ENCODE measurements around the gene MEF2C. TPM values are rescaled to one million over a fixed set of nuclear protein-coding genes. Genes with fewer than 3 reads are reported as not detected.

The MEF2C gene
- total RNA-seq, 1 donor from 2014 or later: 464 TPM

DNA sequence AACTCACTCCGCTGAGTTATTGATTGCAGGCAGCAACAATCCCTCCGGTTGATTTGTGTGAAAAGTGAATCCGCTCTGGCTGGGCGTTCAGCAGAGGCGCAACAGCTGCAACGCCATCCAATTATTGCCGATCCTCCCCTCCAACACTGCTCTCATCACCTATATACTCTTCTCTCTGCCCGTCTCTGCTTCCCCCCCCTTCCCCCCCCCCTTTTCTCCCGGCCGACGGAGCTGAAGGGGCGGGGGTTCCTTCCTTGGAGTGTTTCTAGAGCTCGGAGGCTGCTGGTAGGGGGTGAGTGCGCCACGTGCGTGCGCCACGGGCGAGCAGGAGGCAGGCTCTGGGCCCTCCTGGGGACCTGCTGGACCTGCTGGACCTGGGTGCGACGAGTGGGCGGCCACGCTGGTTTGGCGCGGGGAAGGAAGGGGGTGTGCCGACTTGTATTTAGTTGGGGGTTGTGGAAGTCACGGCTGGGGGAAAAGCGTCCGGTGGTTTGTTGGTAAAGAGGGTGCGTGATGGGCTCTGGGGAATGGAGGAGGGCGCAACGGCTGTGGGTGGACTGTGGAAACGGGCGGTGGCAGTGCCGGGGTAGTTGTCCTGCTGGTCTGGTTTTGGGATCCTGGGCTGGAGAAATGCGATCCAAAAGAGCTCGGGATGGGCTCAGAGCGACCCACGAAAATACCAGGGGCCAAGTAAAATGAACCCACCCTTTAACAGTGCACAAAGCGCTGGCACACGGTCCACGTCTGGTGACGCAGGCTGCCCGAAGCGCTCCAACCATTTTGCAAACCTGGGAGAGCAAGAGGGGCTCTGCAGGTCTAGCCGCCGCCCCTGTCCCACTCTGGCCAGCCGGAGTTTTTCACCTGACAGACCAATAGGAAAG lies 6.4 kb upstream of the MEF2C start:
- H3K4me3 ChIP-seq (ENCODE audit: low read length in 3 of 3): peak overlapping the region; percentile 72 to 79 (median 78)
- H3K27ac ChIP-seq (ENCODE audit: low read depth, low read length): peak overlapping the region; percentile 84
- H3K9ac ChIP-seq (ENCODE audit: low read depth in 1 of 3, low read length in 3 of 3): peak overlapping the region; percentile 75 to 87 (median 83)
- no peaks in the 10 kb centered on the region for H3K9me3 ChIP-seq (ENCODE audit: control insufficient read depth in 3 of 3, low read length in 3 of 3)
- H3K36me3 ChIP-seq (ENCODE audit: control insufficient read depth in 3 of 3, insufficient read depth in 3 of 3, low read length in 3 of 3): peaks cover 0 to 4% (median 0%) of the 10 kb centered on the region in 3 donors
- peaks cover 34 to 51% (median 46%) of the 10 kb centered on the region in 3 donors for H3K4me1 ChIP-seq (ENCODE audit: control insufficient read depth in 3 of 3, insufficient read depth in 3 of 3, low read length in 3 of 3)
- no peaks in the 10 kb centered on the region for H3K27me3 ChIP-seq (ENCODE audit: control insufficient read depth in 3 of 3, insufficient read depth in 3 of 3, low read length in 3 of 3)

- Histone ChIP-seq H3K9me3 (ENCODE audit: control insufficient read depth in 3 of 3, low read length in 3 of 3) (no peaks in the 10 kb centered on the region), H3K9ac (ENCODE audit: low read depth in 1 of 3, low read length in 3 of 3) (peak overlapping the region; percentile 75 to 83 (median 76)), H3K27me3 (ENCODE audit: control insufficient read depth in 3 of 3, insufficient read depth in 3 of 3, low read length in 3 of 3) (no peaks in the 10 kb centered on the region), H3K27ac (ENCODE audit: low read depth, low read length) (peak overlapping the region; percentile 84), H3K4me1 (ENCODE audit: control insufficient read depth in 3 of 3, insufficient read depth in 3 of 3, low read length in 3 of 3) (peaks cover 31 to 57% (median 41%) of the 10 kb centered on the region in 3 donors), H3K36me3 (ENCODE audit: control insufficient read depth in 3 of 3, insufficient read depth in 3 of 3, low read length in 3 of 3) (peaks cover 0 to 4% (median 0%) of the 10 kb centered on the region in 3 donors), H3K4me3 (ENCODE audit: low read length in 3 of 3) (peak overlapping the region; percentile 72 to 79 (median 78))
These were observed 5.8 kb upstream of the MEF2C start for GRCh38 chr5:88888848-88889188.

DNA sequence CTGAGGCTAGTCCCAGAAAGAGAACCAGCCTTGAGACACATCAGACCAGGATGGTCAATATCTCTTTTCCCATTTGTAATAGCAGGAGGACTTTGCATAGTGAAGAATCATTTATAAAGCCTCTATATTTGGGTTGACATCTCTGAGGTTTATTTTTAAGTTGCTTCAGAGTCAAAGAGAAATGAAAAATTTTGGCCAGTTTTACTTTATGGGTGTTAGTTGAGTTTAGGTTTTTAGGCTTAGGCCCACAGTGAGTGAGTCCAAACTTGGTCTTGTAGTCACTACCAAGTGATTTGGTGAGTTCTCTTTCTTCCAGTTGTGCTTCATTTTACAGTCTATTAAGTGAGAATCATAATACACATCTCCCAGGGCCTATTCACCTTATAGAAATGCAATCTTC lies 5.3 kb upstream of the MEF2C start:
- Histone ChIP-seq H3K27ac (ENCODE audit: low read depth, low read length) (peak overlapping the region; percentile 84), H3K9ac (ENCODE audit: low read depth in 1 of 3, low read length in 3 of 3) (peak overlapping the region; percentile 18 to 83 (median 76)), H3K4me1 (ENCODE audit: control insufficient read depth in 3 of 3, insufficient read depth in 3 of 3, low read length in 3 of 3) (peaks cover 30 to 59% (median 39%) of the 10 kb centered on the region in 3 donors), H3K9me3 (ENCODE audit: control insufficient read depth in 3 of 3, low read length in 3 of 3) (no peaks in the 10 kb centered on the region), H3K4me3 (ENCODE audit: low read length in 3 of 3) (peak overlapping the region in 1 of 3 donors; percentile 79), H3K27me3 (ENCODE audit: control insufficient read depth in 3 of 3, insufficient read depth in 3 of 3, low read length in 3 of 3) (no peaks in the 10 kb centered on the region), H3K36me3 (ENCODE audit: control insufficient read depth in 3 of 3, insufficient read depth in 3 of 3, low read length in 3 of 3) (peaks cover 0 to 4% (median 0%) of the 10 kb centered on the region in 3 donors)

- H3K27ac ChIP-seq (ENCODE audit: low read depth, low read length): peak overlapping the region; percentile 84
- no peaks in the 10 kb centered on the region for H3K27me3 ChIP-seq (ENCODE audit: control insufficient read depth in 3 of 3, insufficient read depth in 3 of 3, low read length in 3 of 3)
- H3K9ac ChIP-seq (ENCODE audit: low read depth in 1 of 3, low read length in 3 of 3): peak overlapping the region in 2 of 3 donors; percentile 44 to 47
- no peaks in the 10 kb centered on the region for H3K9me3 ChIP-seq (ENCODE audit: control insufficient read depth in 3 of 3, low read length in 3 of 3)
- peaks cover 0 to 4% (median 0%) of the 10 kb centered on the region in 3 donors for H3K36me3 ChIP-seq (ENCODE audit: control insufficient read depth in 3 of 3, insufficient read depth in 3 of 3, low read length in 3 of 3)
- H3K4me3 ChIP-seq (ENCODE audit: low read length in 3 of 3): peak overlapping the region in 1 of 3 donors; percentile 2
- H3K4me1 ChIP-seq (ENCODE audit: control insufficient read depth in 3 of 3, insufficient read depth in 3 of 3, low read length in 3 of 3): peaks cover 26 to 60% (median 36%) of the 10 kb centered on the region in 3 donors
These were observed 4.4 kb upstream of the MEF2C start for GRCh38 chr5:88887342-88887741.

GRCh38 chr5:88886746-88887341 lies 3.9 kb upstream of the MEF2C start:
- Histone ChIP-seq H3K4me1 (ENCODE audit: control insufficient read depth in 3 of 3, insufficient read depth in 3 of 3, low read length in 3 of 3) (peaks cover 26 to 61% (median 39%) of the 10 kb centered on the region in 3 donors), H3K36me3 (ENCODE audit: control insufficient read depth in 3 of 3, insufficient read depth in 3 of 3, low read length in 3 of 3) (peaks cover 0 to 4% (median 0%) of the 10 kb centered on the region in 3 donors), H3K27me3 (ENCODE audit: control insufficient read depth in 3 of 3, insufficient read depth in 3 of 3, low read length in 3 of 3) (no peaks in the 10 kb centered on the region), H3K9me3 (ENCODE audit: control insufficient read depth in 3 of 3, low read length in 3 of 3) (no peaks in the 10 kb centered on the region), H3K9ac (ENCODE audit: low read depth in 1 of 3, low read length in 3 of 3) (peak overlapping the region; percentile 44 to 47 (median 45)), H3K27ac (ENCODE audit: low read depth, low read length) (peak overlapping the region; percentile 84), H3K4me3 (ENCODE audit: low read length in 3 of 3) (peak overlapping the region in 2 of 3 donors; percentile 16 to 33)

DNA sequence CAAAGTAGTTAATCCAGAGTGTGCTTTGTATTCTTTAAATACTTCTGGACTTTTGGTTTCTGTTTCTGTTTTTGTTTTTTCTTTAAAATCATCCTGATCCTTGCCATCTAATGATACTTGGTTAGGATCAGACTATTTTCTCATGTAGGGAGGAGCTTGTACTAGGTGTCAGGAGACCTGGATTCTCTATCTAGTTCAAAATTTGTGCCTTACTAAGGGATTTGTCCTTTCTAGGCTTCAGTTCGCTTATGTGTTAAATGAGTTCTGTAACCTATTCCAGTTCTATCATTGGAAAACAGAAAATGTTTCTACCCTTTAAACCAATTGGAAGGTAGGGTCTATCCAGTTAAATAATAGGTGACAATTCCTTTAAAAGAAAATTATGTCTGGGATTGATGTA lies 3.3 kb upstream of the MEF2C start:
- H3K36me3 ChIP-seq (ENCODE audit: control insufficient read depth in 3 of 3, insufficient read depth in 3 of 3, low read length in 3 of 3): peaks cover 0 to 4% (median 0%) of the 10 kb centered on the region in 3 donors
- H3K27ac ChIP-seq (ENCODE audit: low read depth, low read length): peak overlapping the region; percentile 84
- no peaks in the 10 kb centered on the region for H3K9me3 ChIP-seq (ENCODE audit: control insufficient read depth in 3 of 3, low read length in 3 of 3)
- H3K27me3 ChIP-seq (ENCODE audit: control insufficient read depth in 3 of 3, insufficient read depth in 3 of 3, low read length in 3 of 3): no peaks in the 10 kb centered on the region
- peak overlapping the region; percentile 44 to 62 (median 47) for H3K9ac ChIP-seq (ENCODE audit: low read depth in 1 of 3, low read length in 3 of 3)
- peak overlapping the region; percentile 15 to 33 (median 16) for H3K4me3 ChIP-seq (ENCODE audit: low read length in 3 of 3)
- H3K4me1 ChIP-seq (ENCODE audit: control insufficient read depth in 3 of 3, insufficient read depth in 3 of 3, low read length in 3 of 3): peaks cover 26 to 59% (median 41%) of the 10 kb centered on the region in 3 donors

GRCh38 chr5:88885002-88885401 lies 2.0 kb upstream of the MEF2C start:
- H3K4me3 ChIP-seq (ENCODE audit: low read length in 3 of 3): peak overlapping the region; percentile 42 to 93 (median 77)
- no peaks in the 10 kb centered on the region for H3K27me3 ChIP-seq (ENCODE audit: control insufficient read depth in 3 of 3, insufficient read depth in 3 of 3, low read length in 3 of 3)

GRCh38 chr5:88884608-88884877 lies 1.6 kb upstream of the MEF2C start:
- Histone ChIP-seq H3K9me3 (ENCODE audit: control insufficient read depth in 3 of 3, low read length in 3 of 3) (no peaks in the 10 kb centered on the region), H3K27me3 (ENCODE audit: control insufficient read depth in 3 of 3, insufficient read depth in 3 of 3, low read length in 3 of 3) (no peaks in the 10 kb centered on the region), H3K27ac (ENCODE audit: low read depth, low read length) (peak overlapping the region; percentile 81), H3K9ac (ENCODE audit: low read depth in 1 of 3, low read length in 3 of 3) (peak overlapping the region; percentile 72 to 83 (median 81)), H3K36me3 (ENCODE audit: control insufficient read depth in 3 of 3, insufficient read depth in 3 of 3, low read length in 3 of 3) (peaks cover 0 to 8% (median 5%) of the 10 kb centered on the region in 3 donors), H3K4me1 (ENCODE audit: control insufficient read depth in 3 of 3, insufficient read depth in 3 of 3, low read length in 3 of 3) (peaks cover 26 to 55% (median 40%) of the 10 kb centered on the region in 3 donors), H3K4me3 (ENCODE audit: low read length in 3 of 3) (peak overlapping the region; percentile 74 to 93 (median 77))

More at GRCh38 chr5:88885002-88885401, 2.0 kb upstream of the MEF2C start:
- peaks cover 26 to 58% (median 35%) of the 10 kb centered on the region in 3 donors for H3K4me1 ChIP-seq (ENCODE audit: control insufficient read depth in 3 of 3, insufficient read depth in 3 of 3, low read length in 3 of 3)
- peak overlapping the region; percentile 81 for H3K27ac ChIP-seq (ENCODE audit: low read depth, low read length)
- peaks cover 0 to 4% (median under 1%) of the 10 kb centered on the region in 3 donors for H3K36me3 ChIP-seq (ENCODE audit: control insufficient read depth in 3 of 3, insufficient read depth in 3 of 3, low read length in 3 of 3)
- peak overlapping the region; percentile 72 to 83 (median 81) for H3K9ac ChIP-seq (ENCODE audit: low read depth in 1 of 3, low read length in 3 of 3)
- H3K9me3 ChIP-seq (ENCODE audit: control insufficient read depth in 3 of 3, low read length in 3 of 3): no peaks in the 10 kb centered on the region

GRCh38 chr5:88883836-88884607 lies 1.0 kb upstream of the MEF2C start:
- Histone ChIP-seq H3K27ac (ENCODE audit: low read depth, low read length) (peak overlapping the region; percentile 81), H3K4me3 (ENCODE audit: low read length in 3 of 3) (peak overlapping the region; percentile 74 to 93 (median 77)), H3K4me1 (ENCODE audit: control insufficient read depth in 3 of 3, insufficient read depth in 3 of 3, low read length in 3 of 3) (peaks cover 26 to 51% (median 42%) of the 10 kb centered on the region in 3 donors), H3K36me3 (ENCODE audit: control insufficient read depth in 3 of 3, insufficient read depth in 3 of 3, low read length in 3 of 3) (peaks cover 0 to 8% (median 5%) of the 10 kb centered on the region in 3 donors), H3K27me3 (ENCODE audit: control insufficient read depth in 3 of 3, insufficient read depth in 3 of 3, low read length in 3 of 3) (no peaks in the 10 kb centered on the region), H3K9me3 (ENCODE audit: control insufficient read depth in 3 of 3, low read length in 3 of 3) (no peaks in the 10 kb centered on the region), H3K9ac (ENCODE audit: low read depth in 1 of 3, low read length in 3 of 3) (peak overlapping the region; percentile 72 to 83 (median 81))
